DOHH2 (cell line): ENCODE data around the gene SAFB.

Experiments
- CTCF ChIP-seq: fragments of 200-600 bp; sonication (generic); IDR thresholded peaks from one replicate; pipeline ENCODE4 v1.5.1; 2014; ENCODE audit warnings: antibody characterized with exemption, mild to moderate bottlenecking, low read depth, low read length; ENCODE audit not compliant: poor library complexity, severe bottlenecking
- EZH2phosphoT487 ChIP-seq: fragments of 200-600 bp; sonication (generic); IDR thresholded peaks from 2 replicates; pipeline ENCODE4 v1.6.1; 2017; ENCODE audit warnings: borderline replicate concordance, mild to moderate bottlenecking, antibody characterized with exemption, low read length, moderate library complexity, mixed read lengths

GRCh38 chr19:5580161-5580571 is 42.7 kb upstream of the SAFB start:
- TF ChIP-seq CTCF (no peak), EZH2phosphoT487 (no peak)
